SK-N-MC (cell line): Measurements from ENCODE around the gene CCBE1.
A peak's percentile ranks its signal among the peaks of the same experiment; 100 is the strongest.

ENCODE experiments used
- DNase-seq: peaks from one replicate; pipeline ENCODE4 v3.0.0-alpha.2; 2011; ENCODE audit warnings: low read depth, low spot score
- H3K27ac ChIP-seq: fragments of 200-600 bp; sonication (generic); 2 replicates; pipeline ENCODE4 v1.5.1; 2016; ENCODE audit warnings: mixed run types
- H3K36me3 ChIP-seq: fragments of 200-600 bp; sonication (generic); 2 replicates; pipeline ENCODE4 v1.6.1; 2017; ENCODE audit warnings: antibody characterized with exemption, low read length, mixed read lengths; ENCODE audit not compliant: insufficient read depth
- H3K4me3 ChIP-seq: fragments of 200-600 bp; sonication (generic); 2 replicates; pipeline ENCODE4 v1.5.1; 2016
- H3K9ac ChIP-seq: fragments of 200-600 bp; sonication (generic); 2 replicates; pipeline ENCODE4 v1.8.0; 2017; ENCODE audit warnings: mixed run types, mixed read lengths; ENCODE audit not compliant: insufficient read length
- H3K9me3 ChIP-seq: fragments of 200-600 bp; sonication (generic); 2 replicates; pipeline ENCODE4 v1.6.1; 2017; ENCODE audit warnings: low read depth, mild to moderate bottlenecking, antibody characterized with exemption, low read length, moderate library complexity, mixed read lengths
- EZH2 ChIP-seq: fragments of 200-600 bp; sonication (generic); IDR thresholded peaks from one replicate; pipeline ENCODE4 v1.6.1; 2017; ENCODE audit warnings: antibody characterized with exemption
- FOXP2 ChIP-seq: optimal IDR thresholded peaks from 2 replicates; pipeline ENCODE3; 2011; ENCODE audit warnings: mild to moderate bottlenecking, moderate library complexity; ENCODE audit not compliant: insufficient read depth; ENCODE audit errors: extremely low read length, control extremely low read depth
- POLR2AphosphoS5 ChIP-seq: IDR thresholded peaks from 2 replicates; pipeline ENCODE4 v1.6.1; 2012; ENCODE audit warnings: mild to moderate bottlenecking, low read depth, low read length, borderline replicate concordance

The CCBE1 gene

DNA sequence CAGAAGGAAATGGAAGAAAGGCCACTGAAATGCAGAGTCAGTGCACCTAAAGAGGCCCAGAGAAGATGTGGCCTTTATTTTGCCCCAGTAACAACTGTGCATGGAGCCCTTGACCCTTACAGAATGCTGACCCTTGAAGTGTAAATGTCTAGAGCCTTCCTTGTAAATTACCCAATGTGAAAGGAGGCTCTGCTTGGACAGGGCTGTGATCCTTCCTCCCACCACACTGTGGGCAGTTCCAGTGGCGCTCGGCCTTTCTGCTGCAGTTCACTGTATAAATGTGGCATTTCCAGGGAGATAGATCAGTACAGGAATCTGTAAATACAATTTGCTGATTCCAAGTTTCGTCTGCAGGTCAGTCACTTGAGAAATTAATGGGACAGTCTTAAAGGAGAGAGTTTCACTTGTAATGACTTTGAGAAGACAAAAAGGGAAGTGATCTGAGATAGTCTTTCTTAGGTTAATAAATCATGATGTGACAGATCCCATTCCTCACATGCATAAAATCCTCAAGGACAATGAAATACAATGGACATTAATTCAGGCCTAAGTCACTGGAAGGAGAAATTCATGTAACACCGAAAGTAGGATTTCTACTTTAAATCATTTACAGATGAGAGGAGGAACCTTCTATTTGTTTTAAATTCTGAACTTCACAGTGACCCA, 204.3 kb downstream of the CCBE1 start:
- no peak for DNase-seq
- Histone ChIP-seq H3K9ac (no peak overlapping the region), H3K36me3 (no peaks in the 10 kb centered on the region), H3K4me3 (no peak overlapping the region), H3K9me3 (no peaks in the 10 kb centered on the region), H3K27ac (no peak overlapping the region)
- TF ChIP-seq FOXP2, result no peak

DNA sequence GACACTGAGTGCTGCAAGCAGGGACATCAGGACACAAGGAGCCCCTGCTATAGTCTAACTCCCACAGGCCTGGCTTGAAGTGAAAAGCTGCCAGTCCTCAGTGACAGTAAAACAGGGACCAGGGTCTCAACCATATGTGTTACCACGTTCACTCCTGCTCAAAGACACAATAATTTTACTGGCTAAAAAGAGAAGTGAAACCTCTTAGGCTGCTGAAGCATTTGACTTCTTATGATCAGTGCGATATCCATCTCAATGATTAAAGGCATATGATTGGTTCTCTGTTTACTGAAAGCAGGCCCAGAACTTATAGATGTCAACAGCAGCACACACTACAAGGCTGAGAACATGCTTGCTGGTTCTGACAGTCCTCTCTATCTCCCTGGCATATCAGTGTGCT, 208.3 kb downstream of the CCBE1 start:
- Histone ChIP-seq H3K9me3 (no peaks in the 10 kb centered on the region), H3K9ac (no peak overlapping the region), H3K4me3 (no peak overlapping the region), H3K27ac (no peak overlapping the region), H3K36me3 (no peaks in the 10 kb centered on the region)
- TF ChIP-seq POLR2AphosphoS5 (no peak), EZH2 (no peak), FOXP2 (no peak)
- no peak for DNase-seq

DNA sequence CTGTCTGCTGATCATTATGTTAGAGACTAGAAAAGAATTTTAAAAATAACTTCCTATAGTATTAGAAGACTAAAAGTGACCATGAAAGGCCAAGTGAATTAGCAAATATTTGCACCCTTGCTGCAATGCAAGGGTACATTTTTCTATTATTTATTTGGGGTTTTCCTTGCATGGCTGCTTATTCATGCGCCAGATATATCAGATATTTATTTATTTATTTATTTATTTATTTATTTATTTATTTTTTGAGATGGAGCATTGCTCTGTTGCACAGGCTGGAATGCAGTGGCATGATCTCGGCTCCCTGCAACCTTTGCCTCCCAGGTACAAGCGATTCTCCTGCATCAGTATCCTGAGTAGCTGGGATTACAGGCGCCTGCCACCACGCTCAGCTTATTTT, 211.8 kb downstream of the CCBE1 start:
- TF ChIP-seq EZH2, result no peak
- TF ChIP-seq FOXP2, result no peak
- no peak for TF ChIP-seq POLR2AphosphoS5
- no peaks in the 10 kb centered on the region for H3K9me3 ChIP-seq

DNA sequence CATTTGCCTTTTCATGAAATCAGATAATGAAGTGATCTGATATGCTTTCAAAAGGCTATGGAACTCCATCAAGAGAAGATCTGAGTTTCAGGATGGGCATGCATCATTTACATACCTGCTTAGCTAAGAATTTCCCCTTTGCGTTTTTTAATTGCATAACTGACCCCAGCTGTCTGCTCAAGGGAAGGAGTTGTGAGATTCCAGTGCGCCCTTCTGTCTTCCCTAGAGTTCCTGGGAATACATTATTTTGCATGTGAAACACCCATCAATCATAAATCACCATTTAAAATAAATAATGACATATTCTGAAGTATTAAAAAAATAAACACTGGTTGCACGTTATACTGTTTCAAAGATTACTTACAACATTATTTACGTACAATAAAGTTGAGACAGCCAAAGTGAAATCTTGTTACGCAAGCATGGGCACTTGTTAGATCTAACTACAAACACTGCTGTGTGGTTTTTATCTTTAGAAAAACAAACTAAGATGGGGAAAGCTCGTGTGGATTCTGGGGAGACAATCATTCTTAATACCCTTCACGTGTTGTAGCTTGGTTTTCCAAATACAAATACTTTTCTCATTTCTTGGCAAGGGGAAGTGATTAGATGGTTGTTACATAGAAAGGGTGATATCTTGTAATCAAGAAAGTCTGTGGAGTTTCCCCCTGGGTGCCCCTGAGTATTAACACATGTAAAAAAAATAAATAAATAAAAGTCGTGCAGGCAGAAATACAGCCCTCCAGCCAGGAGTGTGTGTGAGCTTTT, 212.5 kb downstream of the CCBE1 start:
- no peaks in the 10 kb centered on the region for H3K36me3 ChIP-seq
- H3K27ac ChIP-seq, result no peak overlapping the region
- no peaks in the 10 kb centered on the region for H3K9me3 ChIP-seq
- no peak overlapping the region for H3K9ac ChIP-seq
- no peak overlapping the region for H3K4me3 ChIP-seq
- TF ChIP-seq FOXP2 (no peak), POLR2AphosphoS5 (no peak), EZH2 (no peak)
- no peak for DNase-seq

More for the DNA sequence above, 211.8 kb downstream of the CCBE1 start:
- no peak for DNase-seq
- no peaks in the 10 kb centered on the region for H3K36me3 ChIP-seq
- no peak overlapping the region for H3K27ac ChIP-seq
- no peak overlapping the region for H3K4me3 ChIP-seq
- no peak overlapping the region for H3K9ac ChIP-seq

DNA sequence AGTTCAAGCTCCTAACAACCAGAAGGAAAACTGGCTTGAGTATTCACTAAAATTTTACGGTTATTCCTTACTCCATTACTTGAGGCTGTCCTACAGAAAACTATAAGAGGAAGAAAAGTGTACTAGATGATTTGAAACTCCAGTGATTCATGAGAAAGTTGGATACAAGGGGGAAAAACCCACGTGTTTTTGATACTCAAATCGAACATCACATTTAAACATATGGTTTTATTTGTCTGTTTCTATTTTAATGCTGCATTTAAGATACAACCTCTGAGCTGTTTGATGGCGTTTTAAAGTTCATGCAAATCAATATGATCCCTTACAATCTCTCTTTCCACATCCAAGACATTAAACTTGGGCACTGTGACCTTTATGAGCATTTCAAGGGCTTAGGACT, 213.1 kb downstream of the CCBE1 start:
- Histone ChIP-seq H3K27ac (no peak overlapping the region), H3K4me3 (no peak overlapping the region), H3K9ac (no peak overlapping the region), H3K9me3 (no peaks in the 10 kb centered on the region), H3K36me3 (no peaks in the 10 kb centered on the region)
- no peak for DNase-seq
- TF ChIP-seq FOXP2 (no peak), EZH2 (no peak), POLR2AphosphoS5 (no peak)

GRCh38 chr18:59481436-59481835, 215.8 kb downstream of the CCBE1 start:
- no peaks in the 10 kb centered on the region for H3K36me3 ChIP-seq

DNA sequence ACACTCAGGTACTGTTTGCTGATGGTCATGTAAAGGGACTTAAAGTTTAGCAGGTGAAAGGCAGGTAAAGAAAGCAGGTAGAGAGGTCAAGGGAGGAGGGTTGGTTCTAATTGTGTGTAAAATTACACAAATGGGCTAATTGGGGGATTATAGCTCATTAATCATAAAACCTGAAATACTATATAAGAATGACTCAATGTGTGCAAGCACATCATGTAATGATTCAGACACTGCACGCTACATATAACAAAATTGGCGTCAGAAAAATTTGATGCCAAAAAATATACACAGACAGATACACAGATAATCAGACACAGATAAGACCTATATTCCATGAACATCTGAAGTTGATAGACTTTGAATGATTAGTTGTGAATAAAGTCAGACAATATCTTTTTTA, 217.4 kb downstream of the CCBE1 start:
- Histone ChIP-seq H3K9ac (no peak overlapping the region), H3K27ac (no peak overlapping the region), H3K4me3 (no peak overlapping the region), H3K9me3 (no peaks in the 10 kb centered on the region), H3K36me3 (no peaks in the 10 kb centered on the region)
- TF ChIP-seq POLR2AphosphoS5 (no peak), EZH2 (no peak), FOXP2 (no peak)
- no peak for DNase-seq

More at GRCh38 chr18:59481436-59481835, 215.8 kb downstream of the CCBE1 start:
- DNase-seq, result no peak
- no peak overlapping the region for H3K27ac ChIP-seq
- H3K9ac ChIP-seq, result no peak overlapping the region
- no peaks in the 10 kb centered on the region for H3K9me3 ChIP-seq
- no peak overlapping the region for H3K4me3 ChIP-seq
- TF ChIP-seq FOXP2 (no peak), POLR2AphosphoS5 (no peak), EZH2 (no peak)

DNA sequence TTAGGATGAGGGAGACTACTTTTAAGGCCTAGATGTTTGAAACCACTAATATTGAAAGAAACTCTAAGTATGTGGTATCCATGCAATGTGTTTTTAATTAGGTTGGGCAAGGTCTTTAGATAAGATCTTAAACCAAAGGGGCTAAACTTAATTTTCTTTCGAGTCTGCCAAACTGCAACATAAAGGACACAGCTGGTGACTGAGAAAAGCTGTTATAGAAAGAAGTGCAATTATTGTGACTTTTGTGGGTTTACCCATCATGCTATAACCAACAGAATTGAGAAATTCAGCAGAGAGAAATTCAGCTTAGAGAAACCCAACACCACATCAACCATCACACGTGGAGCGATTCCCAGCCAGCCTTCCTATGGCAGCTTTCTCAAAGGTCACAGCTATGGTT, 218.6 kb downstream of the CCBE1 start:
- Histone ChIP-seq H3K4me3 (no peak overlapping the region), H3K9me3 (no peaks in the 10 kb centered on the region), H3K36me3 (no peaks in the 10 kb centered on the region), H3K27ac (no peak overlapping the region), H3K9ac (no peak overlapping the region)
- DNase-seq, result peak; percentile 63
- TF ChIP-seq EZH2, result no peak
- TF ChIP-seq FOXP2, result no peak
- no peak for TF ChIP-seq POLR2AphosphoS5
